Transverse colon (tissue), 4 donors: ENCODE results near the gene RPS6KA4.

Experiments
- CTCF ChIP-seq, 5 experiments: fragments of 200-600 bp in 3 of 5; fragments of 450-650 bp in 2 of 5; sonication (generic) in 3 of 5; IDR thresholded peaks; 1 replicate in 2 of 5; 2 replicates in 3 of 5; pipeline ENCODE4 v1.5.1; 2016 to 2017; ENCODE audit warnings: antibody characterized with exemption in 5 of 5, inconsistent platforms in 3 of 5, mild to moderate bottlenecking in 2 of 5, moderate library complexity in 1 of 5
- POLR2A ChIP-seq: fragments of 450-650 bp; IDR thresholded peaks from one replicate; pipeline ENCODE4 v1.6.1; 2016; ENCODE audit warnings: antibody characterized with exemption, mild to moderate bottlenecking, moderate library complexity
- POLR2AphosphoS5 ChIP-seq, 3 donors: sonication (generic); formaldehyde crosslinking; IDR thresholded peaks; one replicate each; pipeline ENCODE4 v1.6.1; 2016; ENCODE audit warnings: antibody characterized with exemption in 3 of 3

- TF ChIP-seq CTCF (IDR thresholded peaks at IDR 0.05): no peak
- TF ChIP-seq POLR2A: no peak
- TF ChIP-seq POLR2AphosphoS5 (IDR thresholded peaks at IDR 0.05): no peak
Observed at GRCh38 chr11:64376071-64376470, 17.1 kb downstream of the RPS6KA4 start.
